GM12864 (cell line): ENCODE data around the gene PDE4B.

Experiments
- DNase-seq: peaks from one replicate; pipeline ENCODE4 v3.0.0-alpha.2; 2011; ENCODE audit warnings: low read depth
- H3K4me3 ChIP-seq: 2 replicates; pipeline ENCODE4 v1.5.1; 2011; ENCODE audit warnings: mild to moderate bottlenecking, low read depth, low read length, control low read depth
- CTCF ChIP-seq: IDR thresholded peaks from 2 replicates; pipeline ENCODE4 v1.5.1; 2011; ENCODE audit warnings: low read depth, mild to moderate bottlenecking, moderate library complexity, low read length, control low read depth, inconsistent platforms; ENCODE audit errors: missing control alignments

The PDE4B gene

GRCh38 chr1:66213491-66213890 is 420.8 kb downstream of the PDE4B start:
- no peak overlapping the region for H3K4me3 ChIP-seq
- TF ChIP-seq CTCF, result no peak
- no peak for DNase-seq

- no peak overlapping the region for H3K4me3 ChIP-seq
- TF ChIP-seq CTCF, result no peak
- no peak for DNase-seq
These were observed 422.2 kb downstream of the PDE4B start for GRCh38 chr1:66214901-66215300.

- no peak for TF ChIP-seq CTCF
- no peak overlapping the region for H3K4me3 ChIP-seq
- DNase-seq, result no peak
These were observed 424.3 kb downstream of the PDE4B start for GRCh38 chr1:66217021-66217420.

GRCh38 chr1:66217561-66217960 is 424.9 kb downstream of the PDE4B start:
- H3K4me3 ChIP-seq, result no peak overlapping the region
- DNase-seq, result no peak
- no peak for TF ChIP-seq CTCF

- DNase-seq, result no peak
- TF ChIP-seq CTCF, result no peak
- no peak overlapping the region for H3K4me3 ChIP-seq
These were observed 427.8 kb downstream of the PDE4B start for GRCh38 chr1:66220477-66220876.

- DNase-seq, result no peak
- H3K4me3 ChIP-seq, result no peak overlapping the region
- no peak for TF ChIP-seq CTCF
These were observed 431.0 kb downstream of the PDE4B start for GRCh38 chr1:66223681-66224080.

- TF ChIP-seq CTCF, result no peak
- DNase-seq, result no peak
- no peak overlapping the region for H3K4me3 ChIP-seq
These were observed 434.3 kb downstream of the PDE4B start for GRCh38 chr1:66226985-66227384.
